K562 (cell line): Measurements from ENCODE around the gene PASD1. TPM values are rescaled to one million over a fixed set of nuclear protein-coding genes. Genes with fewer than 3 reads are reported as not detected.

Experiments used
- ATAC-seq: fragments of 200-7000 bp; cut with Tn5 transposase; 3 replicates; pipeline ENCODE4 v1.9.1; 2020; ENCODE audit warnings: moderate library complexity
- BruUV-seq: library from RNA; stranded (reverse); fragments of 400-500 nt; replicated peaks from 2 replicates; lab custom pipeline; 2021; lab: Mats Ljungman, UMichigan
- CTCF ChIA-PET: fragments of 300-600 bp; formaldehyde crosslinking; extraction: SDS; loops from one replicate; lab custom pipeline; 2021; ENCODE audit warnings: low intra/inter-chr PET ratio; lab: Yijun Ruan, JAX
- POLR2A ChIA-PET: fragments of 300-600, 350-650 bp; sonication (Branson Sonifier 250); formaldehyde crosslinking; extraction: SDS; loops from one replicate; lab custom pipeline; 2021; ENCODE audit warnings: antibody characterized with exemption, inconsistent platforms; lab: Yijun Ruan, JAX
- DNase-seq, 4 experiments: peaks; one replicate each; pipeline versions ENCODE4 v3.0.0 to v3.0.0-alpha.2; 2011 to 2018; ENCODE audit warnings: low spot score in 3 of 4, mixed read lengths in 3 of 4; ENCODE audit errors: extremely low read depth in 1 of 4
- FAIRE-seq: peaks from 2 replicates; lab custom pipeline; 2011; peaks lifted over from hg19 to GRCh38; lab: Jason Lieb, UNC
- H2AFZ ChIP-seq: 2 replicates; pipeline ENCODE4 v1.6.0; 2011; ENCODE audit warnings: low read depth, low read length, control low read depth, inconsistent platforms
- H3K27ac ChIP-seq: fragments of 200-600 bp; 3 replicates; pipeline ENCODE4 v1.8.0; 2011; ENCODE audit warnings: low read depth, mild to moderate bottlenecking, control low read depth, inconsistent platforms, low read length, moderate library complexity, mixed read lengths; ENCODE audit errors: extremely low read depth
- H3K27me3 ChIP-seq, 2 experiments: fragments of 300-600 bp in 1 of 2; 2 replicates in 1 of 2; 3 replicates in 1 of 2; pipeline versions ENCODE4 v1.6.0 to v1.8.0; 2011; ENCODE audit warnings: inconsistent platforms in 2 of 2, low read length in 2 of 2, mild to moderate bottlenecking in 1 of 2, mixed read lengths in 1 of 2, moderate library complexity in 1 of 2; ENCODE audit not compliant: control insufficient read depth in 2 of 2, insufficient read depth in 2 of 2
- H3K36me3 ChIP-seq: fragments of 300-600 bp; 3 replicates; pipeline ENCODE4 v1.8.0; 2011; ENCODE audit warnings: mild to moderate bottlenecking, low read length, inconsistent platforms; ENCODE audit not compliant: control insufficient read depth, insufficient read depth
- H3K4me1 ChIP-seq, 2 experiments: fragments of 200-600 bp in 1 of 2; replicated peaks in 1 of 2; 2 replicates in 1 of 2; 3 replicates in 1 of 2; pipeline versions ENCODE4 v1.5.1 to v1.8.0; 2011; ENCODE audit warnings: inconsistent platforms in 2 of 2, low read length in 2 of 2, mild to moderate bottlenecking in 1 of 2, mixed read lengths in 1 of 2, moderate library complexity in 1 of 2; ENCODE audit not compliant: control insufficient read depth in 2 of 2, insufficient read depth in 2 of 2
- H3K4me2 ChIP-seq: 2 replicates; pipeline ENCODE4 v1.6.1; 2011; ENCODE audit warnings: low read length, control low read depth, inconsistent platforms, mixed read lengths; ENCODE audit not compliant: insufficient read depth
- H3K4me3 ChIP-seq: fragments of 200-600 bp; sonication (generic), shearing (Covaris generic); 2 replicates; pipeline ENCODE4 v1.5.1; 2016; ENCODE audit warnings: control low read depth, inconsistent platforms
- H3K79me2 ChIP-seq: fragments of 200-600 bp; 3 replicates; pipeline ENCODE4 v1.8.0; 2011; ENCODE audit warnings: low read length, inconsistent platforms; ENCODE audit not compliant: control insufficient read depth, insufficient read depth
- H3K9ac ChIP-seq, 2 experiments: 2 replicates each; pipeline versions ENCODE4 v1.6.0 to v1.6.1; 2011; ENCODE audit warnings: low read depth in 2 of 2, low read length in 2 of 2, control low read depth in 1 of 2, inconsistent platforms in 1 of 2, mild to moderate bottlenecking in 1 of 2, mixed read lengths in 1 of 2; ENCODE audit not compliant: insufficient read depth in 1 of 2
- H3K9me1 ChIP-seq: one replicate; pipeline ENCODE4 v1.6.0; 2011; ENCODE audit warnings: inconsistent platforms, mild to moderate bottlenecking, low read length, moderate library complexity; ENCODE audit not compliant: control insufficient read depth, insufficient read depth
- H3K9me3 ChIP-seq: replicated peaks from 2 replicates; pipeline ENCODE4 v1.5.1; 2011; ENCODE audit warnings: low read depth, low read length, inconsistent platforms; ENCODE audit not compliant: control insufficient read depth, insufficient read depth
- H4K20me1 ChIP-seq: replicated peaks from 2 replicates; pipeline ENCODE4 v1.6.1; 2011; ENCODE audit warnings: low read length, inconsistent platforms, mixed read lengths; ENCODE audit not compliant: control insufficient read depth, insufficient read depth
- ARID1B ChIP-seq: fragments of 450-650 bp; IDR thresholded peaks from 2 replicates; pipeline ENCODE4 v1.6.1; 2016; ENCODE audit warnings: antibody characterized with exemption, mild to moderate bottlenecking, inconsistent platforms
- BRD4 ChIP-seq: fragments of 200-600 bp; sonication (generic); IDR thresholded peaks from 2 replicates; pipeline ENCODE4 v1.6.1; 2017; ENCODE audit warnings: inconsistent platforms
- C11orf30 ChIP-seq: fragments of 450-650 bp; IDR thresholded peaks from 2 replicates; pipeline ENCODE4 v1.6.1; 2016; ENCODE audit warnings: low read depth, mild to moderate bottlenecking
- CBX3 ChIP-seq, 2 experiments: IDR thresholded peaks; 1 replicate in 1 of 2; 2 replicates in 1 of 2; pipeline ENCODE4 v1.6.1; 2012; ENCODE audit warnings: inconsistent platforms in 2 of 2, low read length in 2 of 2, borderline replicate concordance in 1 of 2, control low read depth in 1 of 2
- ELF1 ChIP-seq: fragments of 200-800 bp; sonication (Bioruptor generic); IDR thresholded peaks from 2 replicates; pipeline ENCODE4 v1.6.1; 2016; ENCODE audit warnings: missing genetic modification characterization, missing compliant biosample characterization
- FOXJ2 ChIP-seq: fragments of 200-800 bp; sonication (Bioruptor generic); IDR thresholded peaks from 2 replicates; pipeline ENCODE4 v1.6.1; 2016; ENCODE audit warnings: missing genetic modification characterization, missing compliant biosample characterization
- FOXK2 ChIP-seq, 2 experiments: fragments of 450-650 bp; IDR thresholded peaks in 1 of 2; conservative IDR thresholded peaks in 1 of 2; 2 replicates each; pipeline ENCODE4 v1.6.1; 2016; ENCODE audit warnings: low read depth in 2 of 2, mild to moderate bottlenecking in 1 of 2
- KAT2B ChIP-seq: IDR thresholded peaks from one replicate; pipeline ENCODE4 v1.6.1; 2012; ENCODE audit warnings: low read depth, mild to moderate bottlenecking, control low read depth, inconsistent platforms, low read length, moderate library complexity
- RFX7 ChIP-seq: fragments of 250-450 bp; sonication (Bioruptor Pico); IDR thresholded peaks from 2 replicates; pipeline ENCODE4 v1.5.1; 2021; ENCODE audit warnings: mild to moderate bottlenecking
- TEAD2 ChIP-seq: fragments of 450-650 bp; IDR thresholded peaks from 2 replicates; pipeline ENCODE4 v1.6.1; 2016; ENCODE audit warnings: missing genetic modification characterization, control low read depth, missing compliant biosample characterization
- ZFP1 ChIP-seq: fragments of 450-650 bp; formaldehyde crosslinking; IDR thresholded peaks from 2 replicates; pipeline ENCODE4 v1.4.0; 2020; ENCODE audit warnings: mild to moderate bottlenecking, mixed read lengths
- ZNF121 ChIP-seq: sonication (generic); formaldehyde crosslinking; conservative IDR thresholded peaks from 2 replicates; pipeline ENCODE4 v1.8.0; 2022; ENCODE audit warnings: missing genetic modification reagents
- WGBS: fragments of 100-300 bp; shearing (Covaris generic); methylation state at CpG from one replicate; pipeline ENCODE4 v1.1.6; 2016; ENCODE audit warnings: low coverage, mixed read lengths; ENCODE audit not compliant: insufficient coverage; ENCODE audit errors: missing lambda C conversion rate; 5-methylcytosine and 5-hydroxymethylcytosine counted together
- in situ Hi-C: fragments of 300-500 bp; cut with MboI; formaldehyde crosslinking; loops from 4 replicates; pipeline ENCODE4 v1.15.0; 2018; ENCODE audit warnings: inconsistent platforms, mixed read lengths
- intact Hi-C: fragments of 100-400 bp; cut with micrococcal nuclease; formaldehyde crosslinking; loops from 2 replicates; pipeline ENCODE4 v1.14.2; 2022
- polyA plus RNA-seq, 8 experiments: library from polyadenylated mRNA; depleted of rRNA in 4 of 8; stranded (reverse) in 5 of 8; unstranded in 3 of 8; fragments of >200 nt; fragmentation: Nextera tagmentation in 2 of 8; fragmentation: Illumina TruSeq in 1 of 8; extraction: Ambion mirVana in 2 of 8; extraction: Trizol in 1 of 8; gene quantifications; 2 replicates each; pipeline versions ENCODE4 v1.2.1 to v1.2.3, GENCODE V29; 2011 to 2014; ENCODE audit warnings: inconsistent platforms in 1 of 8, missing spikeins in 1 of 8
- total RNA-seq, 7 experiments: library from RNA; depleted of rRNA in 6 of 7; stranded (reverse); fragments of >200 nt in 6 of 7; fragmentation: Illumina TruSeq in 2 of 7; extraction: Trizol in 2 of 7; gene quantifications; 2 replicates each; pipeline versions ENCODE4 v1.2.1 to v1.2.3, GENCODE V29; 2011 to 2021; ENCODE audit warnings: low replicate concordance in 1 of 7

Gene PASD1
- total and polyA plus RNA-seq, 9 of the 15 experiments (the other 6 are each of a cell fraction or from before 2014, with no cell fraction given): 1.7 to 12.8 (median 9.6) TPM

GRCh38 chrX:151694121-151694520 is 130.6 kb downstream of the PASD1 start:
- Histone ChIP-seq H3K4me2 (no peak overlapping the region), H3K79me2 (no peaks in the 10 kb centered on the region)
- TF ChIP-seq TEAD2 (tag): no peak
- no peak for TF ChIP-seq ZNF121 (CRISPR knock-in tag)
- TF ChIP-seq, all 486 proteins: peak for 0
- Histone ChIP-seq H3K9me1 (no peaks in the 10 kb centered on the region), H4K20me1 (no peaks in the 10 kb centered on the region), H3K27me3 (peaks cover 0 to 33% of the 10 kb centered on the region in 2 experiments; a peak in 3 of 5 replicates), H3K27ac (no peak overlapping the region), H2AFZ (no peak overlapping the region), H3K9me3 (no peaks in the 10 kb centered on the region), H3K4me3 (no peak overlapping the region), H3K9ac (no peak overlapping the region), H3K36me3 (no peaks in the 10 kb centered on the region), H3K4me1 (no peaks in the 10 kb centered on the region; a peak in 1 of 5 replicates)
- ATAC-seq (no peak), DNase-seq (no peak), FAIRE-seq (no peak)
- 22% methylated on average over 9 of the region's 12 CpGs for WGBS
- no TSS peak for BruUV-seq
- POLR2A ChIA-PET: no interaction called here
- CTCF ChIA-PET: no interaction called here
- intact Hi-C loops (no loop called here), in situ Hi-C loops (loop anchor here (25.0 kb wide), 1 partner anchor 932 kb away; no protein-coding TSS in a partner anchor)

DNA sequence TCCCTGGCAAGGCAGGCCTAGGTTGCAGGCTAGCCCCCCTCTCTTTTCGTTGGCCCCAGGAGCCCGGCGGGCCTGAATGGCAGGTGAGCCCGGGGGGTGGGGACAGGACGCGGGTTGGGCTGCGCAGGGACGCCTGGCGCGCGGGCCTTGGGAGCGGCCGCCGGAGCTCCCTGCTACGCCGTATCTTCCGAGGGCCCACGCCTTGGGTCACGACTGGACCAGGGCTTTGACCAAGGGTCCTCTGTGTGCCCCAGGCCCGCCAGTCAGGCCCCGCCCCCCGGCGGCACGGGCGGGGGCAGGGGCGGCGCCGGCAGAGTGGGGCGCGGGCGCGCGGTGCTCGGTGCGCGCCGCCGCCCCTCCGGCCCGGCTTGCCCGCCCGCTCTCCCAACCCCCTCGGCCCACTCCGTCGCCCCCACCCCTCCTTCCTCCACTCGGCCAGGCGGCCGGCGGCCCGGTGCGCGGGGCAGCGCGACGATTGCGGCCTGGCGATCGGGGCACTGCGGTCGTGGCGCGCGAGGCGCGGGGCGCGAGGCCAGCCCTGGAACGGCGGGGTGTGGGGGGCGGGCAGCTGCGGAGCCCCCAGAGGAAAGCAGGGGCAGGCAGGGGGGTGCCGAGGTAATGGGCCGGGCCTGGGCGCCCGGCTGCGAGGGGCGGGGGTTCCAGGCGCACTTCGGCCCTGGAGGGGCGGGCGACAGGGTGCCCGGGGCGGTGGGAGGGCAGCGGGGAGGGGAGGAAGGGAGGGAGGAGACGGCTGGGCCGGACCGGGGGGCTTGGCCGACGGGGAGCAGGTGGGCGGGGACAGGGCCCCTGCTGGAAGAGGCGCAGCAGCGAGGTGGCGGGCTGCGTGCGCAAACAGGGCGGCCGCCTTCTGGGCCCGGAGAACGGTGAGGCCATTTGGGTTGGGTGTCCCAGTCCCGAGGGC is 131.4 kb downstream of the PASD1 start, which contains the start of gene PRRG3:
PRRG3 (plus strand) TSS at position 798 of the 922 bp plus-strand sequence. CDS start 3,357 bp downstream, outside the sequence.
- Histone ChIP-seq H3K9ac (no peak within 1 kb of the TSS), H3K4me3 (no peak within 1 kb of the TSS), H3K27me3 (peaks cover 0 to 35% of the 10 kb centered on the region in 2 experiments; a peak in 3 of 5 replicates), H4K20me1 (no peaks in the 10 kb centered on the region), H2AFZ (no peak within 1 kb of the TSS), H3K79me2 (no peaks in the 10 kb centered on the region), H3K4me2 (no peak within 1 kb of the TSS), H3K4me1 (no peaks in the 10 kb centered on the region; a peak in 1 of 5 replicates), H3K27ac (no peak within 1 kb of the TSS), H3K9me1 (no peaks in the 10 kb centered on the region), H3K9me3 (no peaks in the 10 kb centered on the region), H3K36me3 (no peaks in the 10 kb centered on the region)
- ChIA-PET POLR2A (no interaction called here), CTCF (no interaction called here)
- no peak for FAIRE-seq
- DNase-seq: no peak
- no TSS peak for BruUV-seq
- in situ Hi-C loops (loop anchor here (25.0 kb wide), 1 partner anchor 933 kb away; no protein-coding TSS in a partner anchor), intact Hi-C loops (no loop called here)
- WGBS: 17% methylated on average over 1 of the region's 100 CpGs
- ATAC-seq: no peak
- TF ChIP-seq CBX3 (IDR thresholded peaks at IDR 0.05; ENCODE audit: borderline replicate concordance in 1 of 2, low read length in 2 of 2) (no peak), RFX7 (no peak), C11orf30 (no peak), KAT2B (no peak), BRD4 (no peak), ELF1 (tag) (no peak), ARID1B (no peak), FOXJ2 (tag) (no peak), FOXK2 (conservative IDR thresholded peaks at IDR 0.05 in 1 of 2, IDR thresholded peaks at IDR 0.05 in 1 of 2; ENCODE audit: low read depth in 2 of 2) (no peak), ZFP1 (CRISPR knock-in tag) (no peak)
